ENCODE data around the gene WWOX.
"Not testable (repeated sequence)": the region's sequence is repeated elsewhere in the genome, so short reads cannot be mapped to it uniquely, and the experiment has no call there.

The WWOX gene

GRCh38 chr16:78099271-78100111 lies at the start of gene WWOX:
TSS of gene WWOX (plus strand) at chr16:78099654.
- DNase-seq (ENCODE audit: low spot score): peak; percentile 84

- no peak for DNase-seq (ENCODE audit: low spot score)
Observed at GRCh38 chr16:78050734-78051400, 48.6 kb upstream of the WWOX start.

GRCh38 chr16:78057803-78058564 lies 41.5 kb upstream of the WWOX start:
- DNase-seq (ENCODE audit: low spot score): no peak

- DNase-seq (ENCODE audit: low spot score): not testable (repeated sequence)
Observed at GRCh38 chr16:78059806-78060205, 39.6 kb upstream of the WWOX start.

- no peak for DNase-seq (ENCODE audit: low spot score)
Observed at GRCh38 chr16:78060295-78060694, 39.2 kb upstream of the WWOX start.

GRCh38 chr16:78060809-78061208 lies 38.6 kb upstream of the WWOX start:
- DNase-seq (ENCODE audit: low spot score): no peak

- no peak for DNase-seq (ENCODE audit: low spot score)
Observed at GRCh38 chr16:78065319-78065718, 34.1 kb upstream of the WWOX start.

- no peak for DNase-seq (ENCODE audit: low spot score)
Observed at GRCh38 chr16:78069913-78070312, 29.5 kb upstream of the WWOX start.

- no peak for DNase-seq (ENCODE audit: low spot score)
Observed at GRCh38 chr16:78072275-78072674, 27.2 kb upstream of the WWOX start.

GRCh38 chr16:78075800-78076199 lies 23.7 kb upstream of the WWOX start:
- DNase-seq (ENCODE audit: low spot score): no peak

GRCh38 chr16:78081341-78081740 lies 18.1 kb upstream of the WWOX start:
- DNase-seq (ENCODE audit: low spot score): no peak

GRCh38 chr16:78091419-78091818 lies 8.0 kb upstream of the WWOX start:
- no peak for DNase-seq (ENCODE audit: low spot score)

- DNase-seq (ENCODE audit: low spot score): no peak
Observed at GRCh38 chr16:78092758-78093157, 6.7 kb upstream of the WWOX start.

GRCh38 chr16:78094166-78094565 lies 5.3 kb upstream of the WWOX start:
- DNase-seq (ENCODE audit: low spot score): no peak

GRCh38 chr16:78094998-78095397 lies 4.5 kb upstream of the WWOX start:
- no peak for DNase-seq (ENCODE audit: low spot score)

- DNase-seq (ENCODE audit: low spot score): no peak
Observed at GRCh38 chr16:78096386-78096785, 3.1 kb upstream of the WWOX start.

GRCh38 chr16:78097548-78097947 lies 1.9 kb upstream of the WWOX start:
- no peak for DNase-seq (ENCODE audit: low spot score)

- DNase-seq (ENCODE audit: low spot score): no peak
Observed at GRCh38 chr16:78098087-78098486, 1.4 kb upstream of the WWOX start.

GRCh38 chr16:78098595-78099270 lies 721 bp upstream of the WWOX start:
- DNase-seq (ENCODE audit: low spot score): no peak

- no peak for DNase-seq (ENCODE audit: low spot score)
Observed at GRCh38 chr16:78100112-78100467, 636 bp downstream of the WWOX start.

GRCh38 chr16:78102122-78102660 lies 2.7 kb downstream of the WWOX start:
- no peak for DNase-seq (ENCODE audit: low spot score)

- DNase-seq (ENCODE audit: low spot score): no peak
Observed at GRCh38 chr16:78102865-78103264, 3.4 kb downstream of the WWOX start.
